Measurements from ENCODE around the gene GAS2.

GAS2 gene

GRCh38 chr11:22674470-22675439, 8.3 kb downstream of the GAS2 start:
- DNase-seq (ENCODE audit: low spot score), result no peak

DNA sequence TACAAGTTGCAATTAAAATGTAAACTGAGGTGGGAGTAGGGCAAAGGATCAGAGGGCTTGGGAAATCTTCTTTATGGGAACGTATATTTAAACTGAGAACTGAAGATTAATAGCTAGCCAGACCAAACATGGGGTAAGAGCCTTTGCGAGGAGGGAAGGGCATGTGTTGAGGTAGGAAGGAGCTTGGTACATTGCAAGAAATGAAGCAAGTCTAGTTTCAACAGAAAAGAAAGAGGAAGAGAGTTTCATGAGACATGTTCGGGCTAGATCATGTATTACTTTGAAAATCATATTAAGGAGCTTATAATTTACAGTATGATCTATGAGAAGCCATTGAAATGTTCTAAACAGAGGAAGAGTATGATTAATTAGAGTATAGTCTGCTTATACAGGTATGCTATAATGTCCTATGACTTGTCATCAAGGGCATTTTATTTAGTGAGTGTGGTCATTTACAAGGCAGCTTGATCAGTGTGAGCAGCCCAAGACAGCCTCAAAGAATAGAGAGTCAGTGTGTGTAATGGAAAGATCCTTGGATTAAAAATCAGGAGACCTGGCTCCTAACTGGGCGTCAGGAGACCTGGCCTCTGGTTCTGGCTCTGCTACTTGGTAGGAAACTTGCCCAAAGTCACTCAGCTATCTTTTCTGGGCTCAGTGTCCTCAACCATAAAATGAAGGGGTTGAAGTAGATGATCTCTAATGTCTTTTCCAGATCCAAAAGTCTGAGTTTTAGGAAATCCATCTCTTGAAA, 10.9 kb downstream of the GAS2 start:
- no peak for DNase-seq (ENCODE audit: low spot score)

DNA sequence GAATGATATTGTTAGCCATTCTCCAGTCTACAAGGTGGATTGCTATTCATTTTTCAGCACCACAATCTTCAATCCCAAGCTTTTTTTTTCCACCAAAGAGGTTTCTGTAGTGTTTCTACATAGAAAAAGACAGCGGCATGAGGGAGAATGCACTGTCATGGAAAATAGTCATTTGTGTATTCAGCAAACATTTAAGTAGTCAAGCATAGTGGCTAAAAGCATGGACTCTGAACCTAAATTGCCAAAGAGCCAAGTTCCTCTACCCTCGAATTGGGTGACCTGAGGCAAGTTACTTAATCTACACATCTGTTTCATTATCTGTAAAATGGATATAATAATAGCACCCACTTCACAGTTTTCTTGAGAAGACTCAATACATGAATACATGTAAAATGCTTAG, 14.2 kb downstream of the GAS2 start:
- no peak for DNase-seq (ENCODE audit: low spot score)

- DNase-seq (ENCODE audit: low spot score), result no peak
Observed at GRCh38 chr11:22681281-22681812, 14.9 kb downstream of the GAS2 start.

DNA sequence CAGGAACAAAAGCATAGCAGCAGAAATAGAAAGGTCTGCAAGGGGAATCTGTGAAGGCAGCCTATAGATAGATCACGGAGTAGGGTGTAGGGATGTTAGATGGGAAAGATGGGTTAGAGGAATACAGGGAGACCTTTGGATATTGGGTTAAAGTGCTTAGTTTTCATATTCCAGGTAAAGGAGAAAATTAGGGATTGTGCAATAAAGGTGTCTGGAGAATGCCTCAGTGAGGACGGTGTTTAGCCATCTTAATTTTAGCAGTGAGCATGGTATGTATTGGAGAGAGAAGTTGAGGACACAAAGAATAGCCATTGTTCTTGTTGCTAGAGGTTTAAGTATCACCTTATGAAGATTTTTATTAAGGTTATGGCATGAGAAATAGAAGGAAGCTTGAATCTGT, 17.7 kb downstream of the GAS2 start:
- no peak for DNase-seq (ENCODE audit: low spot score)

DNA sequence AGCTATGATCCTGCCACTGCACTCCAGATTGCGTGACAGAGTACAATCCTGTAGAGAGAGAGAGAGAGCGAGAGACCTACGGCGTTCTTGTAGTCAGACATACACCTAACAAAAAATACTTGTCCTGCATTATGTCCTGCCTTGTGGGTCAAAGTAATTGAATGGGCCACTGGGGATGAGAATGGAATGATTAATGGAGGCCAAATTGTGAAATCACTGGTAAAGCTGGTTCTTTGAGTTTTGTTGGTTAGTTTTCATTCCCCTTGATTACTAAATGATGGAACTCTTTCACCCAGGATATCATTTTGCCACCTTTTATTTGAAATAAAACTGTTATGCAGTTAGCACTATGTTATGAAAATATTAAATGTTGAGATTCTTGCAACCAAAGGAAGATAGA, 18.7 kb downstream of the GAS2 start:
- no peak for DNase-seq (ENCODE audit: low spot score)

DNA sequence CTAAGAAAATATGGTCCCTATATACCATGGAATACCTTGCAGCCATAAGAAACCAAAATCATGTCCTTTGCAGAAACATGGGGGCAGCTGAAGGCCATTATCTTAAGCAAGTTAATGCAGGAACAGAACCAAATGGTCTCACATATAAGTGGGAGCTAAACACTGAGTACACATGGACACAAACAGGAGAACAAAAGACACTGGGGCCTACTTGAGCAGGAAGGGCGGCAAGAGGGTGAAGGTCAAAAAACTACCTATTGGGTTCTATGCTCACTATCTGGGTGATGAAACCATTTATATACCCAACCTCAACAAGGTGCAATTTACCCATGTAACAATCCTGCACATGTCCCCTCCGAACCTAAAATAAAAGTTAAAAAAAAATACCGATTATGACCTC, 22.5 kb downstream of the GAS2 start:
- DNase-seq (ENCODE audit: low spot score), result no peak

DNA sequence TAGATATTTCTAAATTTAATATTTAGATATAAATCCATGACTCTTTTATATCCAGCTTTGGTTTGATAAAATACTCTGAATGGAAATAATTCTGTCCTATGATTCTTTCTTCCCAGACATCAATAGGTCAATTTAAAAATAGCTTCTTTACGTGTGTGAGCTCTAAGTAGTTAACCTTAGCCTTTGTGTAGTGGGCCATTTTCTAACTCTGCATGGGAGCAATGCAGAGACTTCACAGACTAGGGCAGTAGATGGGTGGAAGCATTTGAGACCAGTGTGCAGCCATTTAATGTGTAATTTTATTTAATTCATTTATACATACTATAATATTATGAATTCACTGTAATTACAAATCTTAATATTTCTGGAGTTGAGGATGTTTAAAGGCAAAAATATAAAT, 23.8 kb downstream of the GAS2 start:
- DNase-seq (ENCODE audit: low spot score), result no peak

- no peak for DNase-seq (ENCODE audit: low spot score)
Observed at GRCh38 chr11:22690871-22691270, 24.5 kb downstream of the GAS2 start.

- no peak for DNase-seq (ENCODE audit: low spot score)
Observed at GRCh38 chr11:22699388-22699787, 33.0 kb downstream of the GAS2 start.

DNA sequence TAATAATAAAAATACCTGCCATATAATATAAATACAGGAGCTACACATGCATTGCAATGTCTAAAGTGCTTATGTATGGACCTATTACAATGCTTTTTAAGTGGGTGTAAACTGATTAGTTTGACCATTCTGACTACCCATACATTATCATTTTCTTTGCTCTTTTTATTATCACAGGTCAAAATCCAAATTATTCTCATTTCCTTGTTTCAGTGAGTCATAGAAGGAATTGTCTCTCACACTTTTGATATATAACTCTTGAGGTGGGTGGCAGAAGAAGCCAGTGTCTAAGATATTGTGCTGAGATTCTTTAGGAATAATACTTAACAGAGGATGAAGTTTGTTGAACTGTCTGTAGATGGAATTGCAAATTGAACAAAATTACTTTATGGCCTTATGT, 35.6 kb downstream of the GAS2 start:
- DNase-seq (ENCODE audit: low spot score), result no peak

DNA sequence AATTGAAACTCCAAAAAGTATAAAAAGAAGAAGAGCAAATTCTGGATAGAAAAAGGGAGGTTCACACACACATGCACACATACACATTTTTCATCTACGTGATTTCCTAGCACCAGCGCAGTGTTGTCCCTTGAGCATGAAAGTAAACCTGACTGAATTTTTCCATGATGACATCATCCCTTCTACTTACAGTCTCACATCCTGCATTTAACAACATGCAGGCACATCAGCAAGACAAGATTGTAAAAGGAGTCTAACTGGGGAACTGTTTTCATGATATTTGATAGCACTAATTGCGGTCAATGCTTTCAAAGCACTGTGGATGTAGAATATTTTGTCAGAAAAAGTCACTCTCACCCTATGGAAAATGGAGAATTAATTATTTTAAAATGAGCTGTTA, 36.6 kb downstream of the GAS2 start:
- peak; percentile 2 for DNase-seq (ENCODE audit: low spot score)

GRCh38 chr11:22703591-22703990, 37.2 kb downstream of the GAS2 start:
- no peak for DNase-seq (ENCODE audit: low spot score)

GRCh38 chr11:22707119-22707899, 40.9 kb downstream of the GAS2 start:
- no peak for DNase-seq (ENCODE audit: low spot score)

GRCh38 chr11:22711071-22711770, 44.8 kb downstream of the GAS2 start:
- DNase-seq (ENCODE audit: low spot score), result no peak

DNA sequence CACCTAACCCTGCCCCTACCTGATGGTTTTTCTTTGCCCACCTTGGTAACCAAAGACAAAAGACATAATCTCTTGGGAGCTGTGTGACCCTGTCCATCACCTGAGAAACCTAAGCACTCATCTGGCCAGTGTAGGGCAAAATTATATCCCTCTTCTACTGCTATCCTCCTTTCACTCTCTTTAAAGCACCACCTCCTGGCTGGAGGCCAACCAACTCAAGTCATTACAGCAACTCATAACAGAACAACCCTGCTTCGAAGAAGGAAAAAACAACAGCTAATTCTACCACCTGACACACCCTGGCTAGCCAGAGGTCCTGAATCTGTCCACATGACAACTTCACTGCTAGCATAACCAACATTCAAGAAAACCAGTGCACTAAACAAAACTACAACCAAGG, 45.5 kb downstream of the GAS2 start:
- no peak for DNase-seq (ENCODE audit: low spot score)

GRCh38 chr11:22713336-22713735, 46.9 kb downstream of the GAS2 start:
- no peak for DNase-seq (ENCODE audit: low spot score)

DNA sequence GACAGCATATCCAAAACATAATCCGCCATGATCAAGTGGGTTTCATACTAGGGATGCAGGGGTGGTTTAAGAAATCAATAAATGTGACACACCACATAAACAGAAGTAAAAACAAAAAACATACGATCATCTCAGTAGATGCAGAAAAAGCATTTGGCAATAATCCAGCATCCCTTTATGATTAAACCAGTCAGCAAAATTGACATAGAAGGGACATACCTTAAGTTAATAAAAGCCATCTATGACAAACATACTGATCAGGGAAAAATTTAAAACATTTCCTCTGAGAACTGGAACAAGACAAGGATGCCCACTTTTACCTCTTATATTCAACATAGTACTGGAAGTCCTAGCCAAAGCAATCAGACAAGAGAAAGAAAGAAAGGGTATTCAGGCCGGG, 49.6 kb downstream of the GAS2 start:
- DNase-seq (ENCODE audit: low spot score), result no peak

DNA sequence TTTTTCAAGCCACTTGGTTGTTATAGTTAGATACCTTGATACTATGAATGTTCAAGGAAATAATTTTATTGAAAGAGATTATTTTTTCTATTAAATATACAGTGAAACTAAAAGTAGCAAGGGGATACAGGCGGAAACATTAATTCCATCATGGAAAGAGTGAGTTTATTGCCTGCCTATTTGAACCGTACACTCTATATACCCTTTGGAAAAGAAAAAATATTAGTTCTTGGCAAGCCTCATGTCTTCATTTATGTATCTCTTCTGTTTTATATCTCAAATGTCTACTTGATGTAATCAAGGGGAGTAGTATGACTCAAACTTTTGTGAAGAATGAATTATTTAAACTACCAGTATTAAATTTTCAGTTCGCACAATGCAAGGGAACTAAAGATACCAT, 54.0 kb downstream of the GAS2 start:
- DNase-seq (ENCODE audit: low spot score), result no peak

DNA sequence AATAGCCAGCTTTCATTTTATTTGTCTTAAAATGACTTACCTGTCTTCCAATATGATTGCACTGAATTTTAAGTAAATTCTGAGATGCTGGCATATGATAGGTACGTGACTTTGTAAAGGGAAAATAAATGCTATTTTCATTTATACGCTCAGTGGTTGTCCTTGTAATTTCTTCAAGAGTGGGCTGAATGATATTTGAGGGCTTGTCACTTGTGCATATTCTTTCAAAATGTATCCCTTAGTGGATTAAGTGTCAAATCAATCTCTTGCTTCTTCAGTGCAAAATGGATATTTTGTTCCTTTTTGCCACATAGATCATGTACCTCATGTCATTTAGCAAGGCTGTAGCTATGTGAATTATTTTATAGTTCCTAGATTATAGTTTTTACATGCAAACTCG, 56.9 kb downstream of the GAS2 start:
- DNase-seq (ENCODE audit: low spot score), result no peak

- no peak for DNase-seq (ENCODE audit: low spot score)
Observed at GRCh38 chr11:22725079-22725478, 58.7 kb downstream of the GAS2 start.
